ENCODE measurements around the gene KIAA0825.

Gene KIAA0825, protein sequence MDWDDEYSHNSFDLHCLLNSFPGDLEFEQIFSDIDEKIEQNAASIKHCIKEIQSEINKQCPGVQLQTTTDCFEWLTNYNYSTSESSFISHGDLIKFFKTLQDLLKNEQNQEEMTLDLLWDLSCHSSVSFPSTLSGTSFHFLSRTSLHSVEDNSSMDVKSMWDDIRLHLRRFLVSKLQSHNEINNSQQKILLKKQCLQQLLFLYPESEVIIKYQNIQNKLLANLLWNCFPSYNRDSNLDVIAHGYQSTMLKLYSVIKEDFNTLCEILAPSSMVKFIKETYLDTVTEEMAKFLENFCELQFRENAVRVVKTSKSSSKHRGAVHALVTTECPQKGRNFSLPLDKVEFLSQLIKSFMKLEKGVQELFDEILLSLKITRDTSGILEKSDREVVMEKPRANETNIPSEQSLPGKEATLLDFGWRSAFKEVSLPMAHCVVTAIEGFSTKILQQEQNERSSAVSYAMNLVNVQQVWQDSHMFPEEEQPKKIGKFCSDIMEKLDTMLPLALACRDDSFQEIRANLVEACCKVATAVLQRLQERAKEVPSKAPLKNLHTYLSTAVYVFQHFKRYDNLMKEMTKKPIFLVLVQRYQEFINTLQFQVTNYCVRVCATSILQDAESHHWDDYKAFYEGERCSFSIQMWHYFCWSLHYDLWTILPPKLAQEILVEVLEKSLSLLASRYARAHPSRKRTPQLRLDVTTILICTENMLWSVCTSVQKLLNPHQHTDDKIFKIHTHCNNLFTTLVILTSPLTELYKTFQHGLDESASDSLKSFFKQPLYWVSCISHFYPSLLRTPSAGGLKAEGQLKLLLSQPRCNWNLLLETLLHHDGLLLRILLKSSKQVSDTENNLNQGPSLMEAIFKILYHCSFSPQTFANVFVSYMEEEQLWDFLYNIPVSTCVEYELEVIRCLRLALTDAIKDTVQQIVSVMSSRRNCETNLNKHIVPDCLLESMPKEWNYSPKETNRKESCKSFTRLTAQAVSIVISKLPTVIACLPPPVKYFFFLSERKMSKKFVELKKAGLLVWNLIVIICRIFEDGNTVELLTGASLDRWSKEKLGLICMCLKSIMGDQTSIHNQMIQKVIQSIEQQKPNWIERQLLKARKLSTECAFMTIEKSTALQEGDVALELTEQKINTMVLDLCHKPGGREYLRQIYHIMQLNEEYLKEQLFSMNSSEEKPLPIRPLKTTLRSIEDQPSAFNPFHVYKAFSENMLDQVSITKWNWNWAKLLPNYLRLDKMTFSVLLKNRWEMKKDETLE (N-terminal part only)

DNA sequence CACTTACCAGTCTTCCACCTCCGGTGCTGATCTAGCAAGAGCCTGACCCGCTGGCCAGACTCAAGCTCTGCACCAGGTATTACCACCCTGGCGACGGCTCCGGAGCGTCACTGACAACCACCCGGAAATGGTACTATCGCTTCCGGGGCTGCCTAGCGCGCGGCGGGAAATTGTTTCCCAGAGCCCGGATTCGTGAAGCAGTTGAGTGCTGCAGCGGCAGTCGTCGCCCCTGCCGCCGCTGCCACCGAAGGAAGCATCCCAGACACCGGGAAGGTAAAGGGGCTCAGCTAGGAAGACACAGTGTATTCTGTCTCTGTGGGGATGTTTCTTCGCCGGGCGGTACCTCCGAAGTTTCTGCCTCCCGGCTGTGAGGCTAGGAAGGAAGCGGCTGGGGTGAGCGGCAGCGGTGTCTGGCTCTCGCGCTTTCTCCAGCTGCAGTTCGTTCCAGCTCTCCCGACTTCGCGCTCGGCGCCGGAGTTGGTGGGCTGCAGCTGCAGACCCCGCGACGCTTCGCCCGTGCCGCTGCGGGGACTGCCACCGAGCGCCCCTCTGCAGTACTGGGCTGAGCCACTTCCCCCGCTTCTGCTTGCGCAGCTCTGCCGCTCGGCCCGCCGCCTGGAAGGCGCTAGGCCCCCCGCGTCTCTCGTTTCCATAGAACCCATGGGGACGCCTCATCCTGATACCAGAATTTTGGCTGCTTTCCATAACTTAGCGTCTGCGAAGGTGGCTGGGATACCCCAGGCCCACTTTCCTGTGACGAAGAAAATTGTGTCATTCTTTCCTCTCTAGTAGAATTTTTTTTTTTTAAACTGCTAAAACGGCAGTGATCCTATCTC lies at the start of gene KIAA0825, which contains the start of gene SLF1:
KIAA0825 (minus strand) TSS at position 112 of the 836 bp plus-strand sequence. CDS start 81,478 bp downstream, outside the sequence.
SLF1 (plus strand) TSS at position 177 of the 836 bp plus-strand sequence. CDS start 10,142 bp downstream, outside the sequence.
- peak; percentile 92 for DNase-seq (ENCODE audit: low read depth)
- H3K4me3 ChIP-seq (ENCODE audit: low read depth, low read length), result peak within 1 kb of the TSS; percentile 82
- TF ChIP-seq, protein P1, sequence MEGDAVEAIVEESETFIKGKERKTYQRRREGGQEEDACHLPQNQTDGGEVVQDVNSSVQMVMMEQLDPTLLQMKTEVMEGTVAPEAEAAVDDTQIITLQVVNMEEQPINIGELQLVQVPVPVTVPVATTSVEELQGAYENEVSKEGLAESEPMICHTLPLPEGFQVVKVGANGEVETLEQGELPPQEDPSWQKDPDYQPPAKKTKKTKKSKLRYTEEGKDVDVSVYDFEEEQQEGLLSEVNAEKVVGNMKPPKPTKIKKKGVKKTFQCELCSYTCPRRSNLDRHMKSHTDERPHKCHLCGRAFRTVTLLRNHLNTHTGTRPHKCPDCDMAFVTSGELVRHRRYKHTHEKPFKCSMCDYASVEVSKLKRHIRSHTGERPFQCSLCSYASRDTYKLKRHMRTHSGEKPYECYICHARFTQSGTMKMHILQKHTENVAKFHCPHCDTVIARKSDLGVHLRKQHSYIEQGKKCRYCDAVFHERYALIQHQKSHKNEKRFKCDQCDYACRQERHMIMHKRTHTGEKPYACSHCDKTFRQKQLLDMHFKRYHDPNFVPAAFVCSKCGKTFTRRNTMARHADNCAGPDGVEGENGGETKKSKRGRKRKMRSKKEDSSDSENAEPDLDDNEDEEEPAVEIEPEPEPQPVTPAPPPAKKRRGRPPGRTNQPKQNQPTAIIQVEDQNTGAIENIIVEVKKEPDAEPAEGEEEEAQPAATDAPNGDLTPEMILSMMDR (IDR thresholded peaks at IDR 0.05; ENCODE audit: insufficient read depth, low read depth, low read length, missing control alignments), result no peak

DNA sequence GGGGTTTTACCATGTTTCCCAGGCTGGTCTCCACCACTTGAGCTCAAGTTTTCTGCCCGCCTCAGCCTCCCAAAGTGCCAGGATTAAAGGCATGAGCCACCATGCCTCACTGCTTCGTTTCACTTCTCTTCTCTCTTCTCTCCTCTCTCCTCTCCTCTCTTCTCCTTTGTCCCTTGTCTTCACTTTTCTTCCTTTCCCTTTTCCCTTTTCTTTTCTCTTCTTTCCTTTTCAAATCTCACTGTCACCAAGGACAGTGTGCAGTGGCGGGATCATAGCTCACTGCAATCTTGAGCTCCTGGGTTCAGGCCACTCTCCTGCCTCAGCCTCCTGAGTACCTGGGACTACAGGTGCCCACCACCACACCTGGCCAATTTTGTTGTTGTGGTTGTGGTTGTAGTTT lies 49.5 kb upstream of the KIAA0825 start:
- TF ChIP-seq, protein P1 (IDR thresholded peaks at IDR 0.05; ENCODE audit: insufficient read depth, low read depth, low read length, missing control alignments), result no peak
- no peak for DNase-seq (ENCODE audit: low read depth)
- no peak overlapping the region for H3K4me3 ChIP-seq (ENCODE audit: low read depth, low read length)

DNA sequence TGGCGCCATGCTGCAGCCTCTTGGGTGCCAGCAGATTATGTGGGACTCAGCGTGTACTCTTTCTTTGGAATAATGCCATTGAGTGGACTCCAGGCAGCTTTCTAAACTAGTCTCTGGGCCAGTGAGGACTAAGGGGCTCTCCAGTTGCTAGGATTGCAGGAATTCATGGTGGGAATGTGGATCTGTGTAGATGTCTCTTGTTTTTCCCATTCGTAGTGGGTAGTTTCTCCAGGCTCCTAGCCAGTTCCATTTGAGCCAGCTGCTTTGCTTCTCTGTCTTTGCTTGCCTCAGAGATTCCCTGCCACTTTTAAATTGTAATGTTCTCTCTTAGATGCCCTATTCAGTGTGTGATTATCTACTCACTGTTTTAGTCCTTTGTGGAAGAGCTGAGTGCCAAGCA lies 42.7 kb upstream of the KIAA0825 start:
- DNase-seq (ENCODE audit: low read depth), result no peak
- TF ChIP-seq, protein P1 (IDR thresholded peaks at IDR 0.05; ENCODE audit: insufficient read depth, low read depth, low read length, missing control alignments), result no peak
- no peak overlapping the region for H3K4me3 ChIP-seq (ENCODE audit: low read depth, low read length)

DNA sequence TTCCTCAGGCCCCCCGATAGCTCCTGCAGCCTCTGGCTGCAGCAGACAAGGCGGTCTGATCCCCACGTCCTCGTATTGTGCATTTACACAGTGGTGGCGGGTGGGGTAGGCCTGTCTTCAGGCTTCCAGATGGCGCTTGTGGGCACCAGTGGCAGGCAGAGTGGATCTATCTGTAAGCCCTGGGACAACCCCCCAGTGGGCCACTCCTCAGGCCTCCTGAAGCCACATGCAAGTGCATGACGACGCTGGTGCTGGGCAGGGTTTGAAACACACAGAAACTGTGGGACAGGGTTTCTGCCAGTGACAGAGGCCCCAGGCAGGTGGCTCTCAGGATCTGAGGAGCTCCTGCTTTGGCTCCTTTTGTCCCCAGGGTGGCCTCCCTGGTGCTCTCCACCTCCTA lies 42.1 kb upstream of the KIAA0825 start:
- DNase-seq (ENCODE audit: low read depth), result no peak
- no peak overlapping the region for H3K4me3 ChIP-seq (ENCODE audit: low read depth, low read length)
- TF ChIP-seq, protein P1 (IDR thresholded peaks at IDR 0.05; ENCODE audit: insufficient read depth, low read depth, low read length, missing control alignments), result no peak

DNA sequence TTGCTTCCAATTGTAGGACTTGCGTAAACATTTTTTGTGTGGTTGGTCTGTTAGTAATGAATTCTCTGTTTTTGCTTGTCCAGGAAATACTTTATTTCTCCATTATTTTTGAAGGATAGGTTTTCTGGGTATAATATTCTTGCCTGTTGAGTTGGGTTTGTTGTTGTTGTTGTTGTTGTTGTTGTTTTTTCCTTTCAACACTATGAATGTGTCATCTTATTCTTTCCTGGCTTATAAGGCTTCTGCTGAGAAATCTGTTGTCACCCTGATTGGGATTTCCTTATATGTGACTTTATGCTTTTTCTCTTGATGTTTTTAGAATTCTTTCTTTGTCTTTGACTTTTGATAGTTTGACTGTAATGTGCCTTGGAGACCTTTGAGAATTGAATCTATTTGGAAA lies 39.9 kb upstream of the KIAA0825 start:
- TF ChIP-seq, protein P1 (IDR thresholded peaks at IDR 0.05; ENCODE audit: insufficient read depth, low read depth, low read length, missing control alignments), result no peak
- H3K4me3 ChIP-seq (ENCODE audit: low read depth, low read length), result no peak overlapping the region
- DNase-seq (ENCODE audit: low read depth), result no peak

All from GM12865 (cell line).